ENCODE measurements around the gene TPP1. TPM values are rescaled to one million over a fixed set of nuclear protein-coding genes. Genes with fewer than 3 reads are reported as not detected.

TPP1 gene
- total RNA-seq, 1 donor from 2014 or later = 50.1 TPM

GRCh38 chr11:6607190-6607795 is 11.9 kb downstream of the TPP1 start:
- H3K27me3 Mint-ChIP-seq (ENCODE audit: low read depth) = no peaks in the 10 kb centered on the region
- no peak overlapping the region for H3K27ac Mint-ChIP-seq
- TF ChIP-seq, protein P1, sequence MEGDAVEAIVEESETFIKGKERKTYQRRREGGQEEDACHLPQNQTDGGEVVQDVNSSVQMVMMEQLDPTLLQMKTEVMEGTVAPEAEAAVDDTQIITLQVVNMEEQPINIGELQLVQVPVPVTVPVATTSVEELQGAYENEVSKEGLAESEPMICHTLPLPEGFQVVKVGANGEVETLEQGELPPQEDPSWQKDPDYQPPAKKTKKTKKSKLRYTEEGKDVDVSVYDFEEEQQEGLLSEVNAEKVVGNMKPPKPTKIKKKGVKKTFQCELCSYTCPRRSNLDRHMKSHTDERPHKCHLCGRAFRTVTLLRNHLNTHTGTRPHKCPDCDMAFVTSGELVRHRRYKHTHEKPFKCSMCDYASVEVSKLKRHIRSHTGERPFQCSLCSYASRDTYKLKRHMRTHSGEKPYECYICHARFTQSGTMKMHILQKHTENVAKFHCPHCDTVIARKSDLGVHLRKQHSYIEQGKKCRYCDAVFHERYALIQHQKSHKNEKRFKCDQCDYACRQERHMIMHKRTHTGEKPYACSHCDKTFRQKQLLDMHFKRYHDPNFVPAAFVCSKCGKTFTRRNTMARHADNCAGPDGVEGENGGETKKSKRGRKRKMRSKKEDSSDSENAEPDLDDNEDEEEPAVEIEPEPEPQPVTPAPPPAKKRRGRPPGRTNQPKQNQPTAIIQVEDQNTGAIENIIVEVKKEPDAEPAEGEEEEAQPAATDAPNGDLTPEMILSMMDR (IDR thresholded peaks at IDR 0.05; ENCODE audit: unreplicated experiment) = no peak
- H3K9me3 Mint-ChIP-seq = no peaks in the 10 kb centered on the region
- peak overlapping the region; percentile 38 for H3K4me3 Mint-ChIP-seq
- H3K36me3 Mint-ChIP-seq = peaks cover 19% of the 10 kb centered on the region
- H3K4me1 Mint-ChIP-seq = peaks cover 25% of the 10 kb centered on the region
- no peak for DNase-seq (ENCODE audit: low spot score in 2 of 2, unreplicated experiment in 2 of 2)

DNA sequence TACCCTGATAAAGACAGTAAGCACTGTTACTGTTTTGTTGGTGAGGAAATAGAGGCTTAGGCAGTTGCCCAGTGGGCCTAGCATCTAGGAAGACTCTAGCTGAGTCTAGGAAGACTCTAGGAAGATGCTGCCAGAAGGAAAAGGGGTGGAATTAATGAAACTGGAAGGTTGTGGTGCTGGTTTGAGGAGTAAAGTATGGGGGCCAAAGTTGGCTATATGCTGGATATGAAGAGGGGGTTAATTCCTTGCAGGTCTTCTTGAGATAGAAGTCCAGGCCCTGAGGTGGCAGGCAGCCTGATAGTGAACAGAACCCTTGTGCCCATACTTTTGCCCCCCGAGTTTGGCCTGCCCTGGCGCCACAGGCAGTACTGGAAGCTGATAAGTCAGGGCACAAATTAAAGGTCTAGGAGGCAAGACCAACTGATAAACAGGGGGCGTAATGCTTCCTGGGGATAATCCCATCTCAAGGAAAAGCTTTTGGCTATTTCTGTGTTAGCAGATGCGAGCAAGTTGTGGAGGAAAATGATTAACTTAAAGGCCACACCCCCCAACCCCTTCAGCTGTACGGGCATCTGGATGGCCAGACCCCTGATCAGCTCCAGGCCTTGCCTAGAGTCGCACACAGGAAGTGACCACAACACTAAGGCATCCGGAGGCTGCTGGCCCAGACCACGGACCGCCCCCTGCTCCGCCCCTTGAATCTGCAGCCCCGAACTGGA is 12.6 kb downstream of the TPP1 start:
- peaks cover 19% of the 10 kb centered on the region for H3K36me3 Mint-ChIP-seq
- no peaks in the 10 kb centered on the region for H3K9me3 Mint-ChIP-seq
- DNase-seq (ENCODE audit: low spot score in 2 of 2, unreplicated experiment in 2 of 2) = peak; percentile 80 to 88
- no peaks in the 10 kb centered on the region for H3K27me3 Mint-ChIP-seq (ENCODE audit: low read depth)
- peak overlapping the region; percentile 38 for H3K4me3 Mint-ChIP-seq
- no peak overlapping the region for H3K27ac Mint-ChIP-seq
- H3K4me1 Mint-ChIP-seq = peaks cover 25% of the 10 kb centered on the region
- TF ChIP-seq, protein P1 (IDR thresholded peaks at IDR 0.05; ENCODE audit: unreplicated experiment) = no peak

DNA sequence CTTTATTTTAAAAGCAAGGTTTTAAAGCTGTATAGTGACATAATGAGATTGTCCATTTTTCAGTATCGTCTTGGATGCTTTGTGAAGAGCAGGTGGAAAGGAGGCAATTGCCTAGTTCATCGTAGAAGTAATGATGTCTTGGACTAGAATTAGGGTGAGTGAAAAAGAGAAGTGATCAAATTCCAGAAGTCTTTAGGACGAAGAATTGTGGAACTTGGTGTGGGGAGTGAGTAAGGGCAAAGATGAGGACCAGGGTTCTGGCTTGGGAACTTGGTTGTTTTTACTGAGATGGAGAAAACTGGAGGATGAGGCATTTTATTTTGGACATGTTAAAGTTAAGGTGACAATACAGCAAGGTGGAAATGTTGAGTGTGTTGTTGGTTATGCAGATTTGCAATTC is 14.4 kb downstream of the TPP1 start:
- H3K4me3 Mint-ChIP-seq = no peak overlapping the region
- H3K4me1 Mint-ChIP-seq = peaks cover 18% of the 10 kb centered on the region
- TF ChIP-seq, protein P1 (IDR thresholded peaks at IDR 0.05; ENCODE audit: unreplicated experiment) = no peak
- H3K27me3 Mint-ChIP-seq (ENCODE audit: low read depth) = no peaks in the 10 kb centered on the region
- no peak overlapping the region for H3K27ac Mint-ChIP-seq
- peak in 1 of 2 experiments; percentile 5 for DNase-seq (ENCODE audit: low spot score in 2 of 2, unreplicated experiment in 2 of 2)
- H3K36me3 Mint-ChIP-seq = peaks cover 15% of the 10 kb centered on the region
- H3K9me3 Mint-ChIP-seq = no peaks in the 10 kb centered on the region

GRCh38 chr11:6604081-6604626 is 15.1 kb downstream of the TPP1 start:
- H3K27ac Mint-ChIP-seq = no peak overlapping the region
- H3K4me1 Mint-ChIP-seq = peaks cover 18% of the 10 kb centered on the region
- H3K4me3 Mint-ChIP-seq = no peak overlapping the region

DNA sequence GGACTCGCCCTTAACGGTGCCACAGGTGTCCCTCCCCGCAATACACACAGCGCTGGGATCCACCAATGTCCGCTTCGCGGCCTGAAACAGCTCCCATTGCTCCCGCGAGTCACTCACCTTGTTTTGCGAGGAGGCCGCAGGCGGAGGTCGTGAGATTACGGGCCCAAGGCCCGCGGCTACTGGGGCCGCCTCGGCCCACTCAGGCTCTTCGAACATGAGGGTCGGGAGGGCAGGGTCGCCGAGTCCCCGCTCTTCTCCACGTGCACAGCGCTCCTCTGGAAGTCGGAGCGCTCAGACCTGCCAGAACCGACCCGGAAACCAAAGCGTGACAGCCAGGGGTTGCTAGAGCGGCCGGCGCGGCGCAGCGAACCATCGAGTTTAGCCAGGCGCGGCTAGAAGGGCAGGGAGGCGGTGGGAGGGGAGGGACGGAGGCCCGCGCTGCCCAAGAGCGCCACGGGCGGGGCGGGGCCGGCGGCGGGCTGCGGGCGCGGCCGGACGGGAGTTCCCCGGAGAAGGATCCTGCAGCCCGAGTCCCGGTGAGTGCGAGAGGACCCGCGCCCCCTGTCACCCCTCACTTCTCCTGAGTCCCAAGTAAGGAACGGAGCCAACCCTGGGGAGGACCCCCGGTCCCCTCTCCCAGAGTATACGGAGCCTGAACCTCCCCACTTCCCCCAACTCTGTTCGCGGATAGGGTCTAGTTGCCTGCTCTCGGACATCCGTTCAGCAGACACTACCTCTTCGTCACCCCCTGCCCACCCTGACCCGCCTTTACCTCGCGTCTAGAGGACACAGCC is 15.7 kb downstream of the TPP1 start, which contains the start of the genes ILK and RRP8:
TSS of gene ILK (plus strand) at position 488 of the 794 bp plus-strand sequence. CDS start 498 bp downstream, outside the sequence.
TSS of gene RRP8 (minus strand) at position 330 of the 794 bp plus-strand sequence. CDS start at position 216, 114 bp downstream.
- no peak within 1 kb of the TSS for H3K4me3 Mint-ChIP-seq
- peaks cover 6% of the 10 kb centered on the region for H3K36me3 Mint-ChIP-seq
- H3K27me3 Mint-ChIP-seq (ENCODE audit: low read depth) = no peaks in the 10 kb centered on the region
- TF ChIP-seq, protein P1 (IDR thresholded peaks at IDR 0.05; ENCODE audit: unreplicated experiment) = no peak
- H3K9me3 Mint-ChIP-seq = no peaks in the 10 kb centered on the region
- H3K4me1 Mint-ChIP-seq = peaks cover 18% of the 10 kb centered on the region
- H3K27ac Mint-ChIP-seq = no peak within 1 kb of the TSS
- DNase-seq (ENCODE audit: low spot score in 2 of 2, unreplicated experiment in 2 of 2) = peak; percentile 73 to 86

More at GRCh38 chr11:6604081-6604626, 15.1 kb downstream of the TPP1 start:
- DNase-seq (ENCODE audit: low spot score in 2 of 2, unreplicated experiment in 2 of 2) = peak in 1 of 2 experiments; percentile 53
- Mint-ChIP-seq H3K9me3 (no peaks in the 10 kb centered on the region), H3K36me3 (peaks cover 10% of the 10 kb centered on the region), H3K27me3 (ENCODE audit: low read depth) (no peaks in the 10 kb centered on the region)
- TF ChIP-seq, protein P1 (IDR thresholded peaks at IDR 0.05; ENCODE audit: unreplicated experiment) = no peak

Measured in mesothelial cell of epicardium (in vitro differentiated cells).